ENCODE results near the gene SHISAL1. TPM values are rescaled to one million over a fixed set of nuclear protein-coding genes. Genes with fewer than 3 reads are reported as not detected.

SHISAL1 gene
- total RNA-seq, 1 donor from 2014 or later = 0.58 TPM

GRCh38 chr22:44263547-44263946, 49.2 kb downstream of the SHISAL1 start:
- Mint-ChIP-seq H3K36me3 (no peaks in the 10 kb centered on the region), H3K27me3 (ENCODE audit: low read depth) (peaks cover 17% of the 10 kb centered on the region), H3K4me1 (peaks cover 5% of the 10 kb centered on the region), H3K4me3 (no peak overlapping the region), H3K9me3 (peaks cover 3% of the 10 kb centered on the region), H3K27ac (no peak overlapping the region)
- no peak for DNase-seq (ENCODE audit: low spot score in 2 of 2, unreplicated experiment in 2 of 2)
- no peak for TF ChIP-seq CTCF (IDR thresholded peaks at IDR 0.05; ENCODE audit: unreplicated experiment)

GRCh38 chr22:44261861-44262595, 50.7 kb downstream of the SHISAL1 start:
- Mint-ChIP-seq H3K4me3 (no peak overlapping the region), H3K27ac (no peak overlapping the region), H3K9me3 (peaks cover 3% of the 10 kb centered on the region), H3K4me1 (peaks cover 5% of the 10 kb centered on the region), H3K36me3 (no peaks in the 10 kb centered on the region), H3K27me3 (ENCODE audit: low read depth) (peaks cover 17% of the 10 kb centered on the region)
- peak in 1 of 2 experiments; percentile 19 for DNase-seq (ENCODE audit: low spot score in 2 of 2, unreplicated experiment in 2 of 2)
- no peak for TF ChIP-seq CTCF (IDR thresholded peaks at IDR 0.05; ENCODE audit: unreplicated experiment)

- no peak overlapping the region for H3K27ac Mint-ChIP-seq
- peaks cover 23% of the 10 kb centered on the region for H3K27me3 Mint-ChIP-seq (ENCODE audit: low read depth)
- H3K4me1 Mint-ChIP-seq = peaks cover 5% of the 10 kb centered on the region
- no peaks in the 10 kb centered on the region for H3K36me3 Mint-ChIP-seq
- TF ChIP-seq CTCF (IDR thresholded peaks at IDR 0.05; ENCODE audit: unreplicated experiment) = no peak
- DNase-seq (ENCODE audit: low spot score in 2 of 2, unreplicated experiment in 2 of 2) = peak; percentile 2 to 24
- H3K4me3 Mint-ChIP-seq = no peak overlapping the region
- H3K9me3 Mint-ChIP-seq = peaks cover 3% of the 10 kb centered on the region
These were observed 51.4 kb downstream of the SHISAL1 start for GRCh38 chr22:44261164-44261860.

- no peak overlapping the region for H3K4me3 Mint-ChIP-seq
- peaks cover 3% of the 10 kb centered on the region for H3K9me3 Mint-ChIP-seq
- peaks cover 21% of the 10 kb centered on the region for H3K27me3 Mint-ChIP-seq (ENCODE audit: low read depth)
- no peaks in the 10 kb centered on the region for H3K36me3 Mint-ChIP-seq
- no peak overlapping the region for H3K27ac Mint-ChIP-seq
- DNase-seq (ENCODE audit: low spot score in 2 of 2, unreplicated experiment in 2 of 2) = peak; percentile 7 to 22
- peaks cover 5% of the 10 kb centered on the region for H3K4me1 Mint-ChIP-seq
- TF ChIP-seq CTCF (IDR thresholded peaks at IDR 0.05; ENCODE audit: unreplicated experiment) = no peak
These were observed 52.3 kb downstream of the SHISAL1 start for GRCh38 chr22:44260216-44261035.

- Mint-ChIP-seq H3K36me3 (no peaks in the 10 kb centered on the region), H3K27ac (no peak overlapping the region), H3K4me1 (peaks cover 5% of the 10 kb centered on the region), H3K27me3 (ENCODE audit: low read depth) (peaks cover 28% of the 10 kb centered on the region), H3K4me3 (no peak overlapping the region), H3K9me3 (peaks cover 3% of the 10 kb centered on the region)
- DNase-seq (ENCODE audit: low spot score in 2 of 2, unreplicated experiment in 2 of 2) = peak; percentile 6 to 10
- TF ChIP-seq CTCF (IDR thresholded peaks at IDR 0.05; ENCODE audit: unreplicated experiment) = no peak
These were observed 53.2 kb downstream of the SHISAL1 start for GRCh38 chr22:44259366-44260215.

All from mesothelial cell of epicardium (in vitro differentiated cells).